NCI-H1694 (cell line): ENCODE results near the gene METTL1.
A peak's percentile ranks its signal among the peaks of the same experiment; 100 is the strongest.
"Not testable (repeated sequence)": the region's sequence is repeated elsewhere in the genome, so short reads cannot be mapped to it uniquely, and the experiment has no call there.

Source experiments
- DNase-seq: peaks from one replicate; lab custom pipeline; 2025; lab: John Stamatoyannopoulos, UW

METTL1 gene

GRCh38 chr12:57771873-57772428, at the start of gene METTL1:
Gene METTL1, minus strand, starts transcription at chr12:57772105. Its CDS starts 22 bp downstream, at chr12:57772083.
- DNase-seq, result peak; percentile 94

DNA sequence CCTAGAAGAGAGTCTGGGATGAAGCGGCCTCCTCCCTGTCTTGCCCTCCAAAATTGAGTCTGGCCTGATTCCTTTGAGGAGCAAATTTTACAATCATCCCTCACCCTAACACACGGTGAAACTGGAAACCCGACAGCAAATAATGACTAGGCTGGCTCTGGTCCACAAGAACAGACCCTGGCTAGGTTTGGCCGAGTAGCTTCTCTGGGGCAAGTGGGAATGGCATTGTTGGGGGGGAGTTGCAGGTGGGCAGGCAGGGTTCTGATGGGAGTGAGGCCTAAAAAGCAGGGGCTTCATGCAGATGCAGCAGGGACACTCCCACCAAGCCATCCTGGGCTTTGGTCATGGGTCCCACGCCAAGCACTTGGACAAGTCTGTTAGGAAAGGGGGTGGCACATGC, 49.1 kb upstream of the METTL1 start:
- not testable (repeated sequence) for DNase-seq

DNA sequence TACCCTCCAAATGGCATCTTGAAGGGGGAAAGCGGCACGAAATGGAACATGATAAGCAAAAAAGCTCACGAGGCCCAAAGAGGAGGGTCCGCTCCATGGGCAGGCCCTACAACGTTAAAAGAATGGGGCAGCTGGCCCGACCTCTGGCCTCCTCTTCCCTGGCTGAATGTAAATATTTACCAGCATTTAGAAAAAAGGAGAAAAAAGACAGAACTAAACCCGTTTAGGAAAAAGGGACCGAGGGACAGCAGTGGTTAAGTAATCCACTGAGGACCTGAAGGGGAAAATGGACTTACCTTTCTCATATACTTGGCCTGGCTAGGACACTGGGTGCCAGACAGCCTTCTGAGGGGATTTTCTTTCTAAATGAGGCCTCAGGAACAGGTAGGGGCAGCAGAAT, 48.2 kb upstream of the METTL1 start:
- not testable (repeated sequence) for DNase-seq

DNA sequence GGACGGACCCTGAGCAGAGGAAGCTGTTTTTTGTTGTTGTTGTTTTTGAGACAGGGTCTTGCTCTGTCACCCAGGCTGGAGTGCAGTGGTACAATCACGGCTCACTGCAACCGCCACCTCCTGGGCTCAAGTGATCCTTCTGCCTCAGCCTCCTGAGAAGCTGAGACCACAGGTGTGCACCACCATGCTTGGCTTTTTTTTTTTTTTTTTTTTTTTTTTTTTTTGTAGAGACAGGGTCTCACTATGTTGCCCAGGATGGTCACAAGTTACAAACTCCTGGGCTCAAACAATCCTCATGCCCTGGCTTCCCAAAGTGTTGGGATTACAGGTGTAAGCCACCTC, 46.1 kb upstream of the METTL1 start:
- not testable (repeated sequence) for DNase-seq

DNA sequence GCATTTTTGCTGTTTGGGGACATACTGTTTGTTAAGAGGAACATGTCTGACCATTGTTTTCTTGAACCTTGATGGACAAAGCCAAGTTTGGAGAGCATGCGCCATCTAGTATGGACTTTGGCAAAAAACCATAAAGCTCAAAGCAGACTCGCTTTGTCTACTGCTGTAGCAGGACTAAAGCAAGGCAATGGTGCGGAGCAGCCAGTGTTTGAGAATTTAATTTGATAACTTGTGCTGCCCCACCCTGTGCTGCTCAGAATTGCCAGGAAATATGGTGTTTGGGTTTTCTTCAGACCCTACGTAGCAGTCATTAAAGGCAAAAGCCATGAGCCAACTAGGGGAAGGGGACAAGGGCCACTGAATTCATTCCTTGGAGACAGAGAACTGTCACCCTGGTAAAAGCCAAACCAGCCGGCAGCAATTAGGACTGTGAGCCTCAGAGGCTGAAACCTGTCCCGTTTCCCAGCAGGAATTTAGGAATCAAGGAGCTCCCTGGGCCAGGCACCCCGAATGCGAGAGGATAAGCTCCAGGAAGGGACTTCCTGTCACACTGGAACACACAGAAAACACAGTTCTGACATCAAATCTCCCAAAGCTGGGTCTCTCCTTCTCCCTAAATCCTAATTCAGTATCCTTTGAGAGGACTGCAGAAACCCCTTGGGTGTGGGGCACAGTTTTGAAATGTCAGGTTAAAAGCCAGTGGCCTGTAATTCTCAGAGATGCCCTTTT, 45.5 kb upstream of the METTL1 start:
- DNase-seq, result no peak

- no peak for DNase-seq
Observed at GRCh38 chr12:57816855-57817151, 44.9 kb upstream of the METTL1 start.

DNA sequence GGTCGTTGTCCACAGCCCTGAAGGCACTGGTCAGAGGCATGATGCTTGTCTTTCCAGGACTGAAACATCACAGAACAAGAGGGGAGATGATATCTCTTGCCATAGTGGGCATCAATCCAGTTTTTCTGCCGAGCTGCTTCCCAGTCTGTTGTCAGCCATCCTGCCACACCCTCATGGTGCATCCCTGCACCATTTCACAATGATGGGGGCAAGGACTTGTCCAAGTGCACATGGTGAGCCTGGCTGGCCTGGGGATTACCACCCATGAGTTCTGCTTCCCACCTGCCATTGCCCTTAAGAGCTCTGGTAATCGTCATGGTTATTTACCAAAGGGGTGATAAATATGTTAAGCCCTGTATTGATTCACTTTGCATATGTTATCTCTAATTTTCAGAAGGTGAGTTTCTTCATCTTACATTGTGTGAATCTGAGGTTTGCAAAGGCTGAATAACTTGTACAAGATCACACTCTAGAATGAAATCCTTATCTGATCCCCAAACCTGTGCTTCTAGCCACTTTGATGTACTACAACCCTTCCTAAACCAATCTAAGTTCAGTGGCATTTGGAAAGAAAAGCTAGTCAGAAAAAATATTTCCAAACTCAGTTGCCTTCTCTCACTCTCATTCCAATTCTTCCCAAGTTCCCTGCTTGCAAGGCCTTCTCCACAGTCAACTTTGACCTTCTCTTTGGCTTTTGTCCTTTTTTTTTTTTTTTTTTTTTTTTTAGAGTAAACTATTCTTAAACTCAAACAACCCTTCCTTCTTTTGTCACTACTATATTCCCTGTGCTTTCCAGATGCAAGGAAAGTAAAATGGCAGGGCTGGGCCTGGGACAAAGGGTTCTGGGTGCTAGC, 44.3 kb upstream of the METTL1 start:
- DNase-seq, result peak; percentile 11

GRCh38 chr12:57815177-57816000, 43.5 kb upstream of the METTL1 start:
- DNase-seq, result no peak

- DNase-seq, result no peak
Observed at GRCh38 chr12:57813971-57814772, 42.3 kb upstream of the METTL1 start.

- DNase-seq, result no peak
Observed at GRCh38 chr12:57813111-57813970, 41.4 kb upstream of the METTL1 start.

GRCh38 chr12:57811028-57811755, 39.3 kb upstream of the METTL1 start:
- DNase-seq, result no peak

GRCh38 chr12:57810450-57810849, 38.5 kb upstream of the METTL1 start:
- no peak for DNase-seq

DNA sequence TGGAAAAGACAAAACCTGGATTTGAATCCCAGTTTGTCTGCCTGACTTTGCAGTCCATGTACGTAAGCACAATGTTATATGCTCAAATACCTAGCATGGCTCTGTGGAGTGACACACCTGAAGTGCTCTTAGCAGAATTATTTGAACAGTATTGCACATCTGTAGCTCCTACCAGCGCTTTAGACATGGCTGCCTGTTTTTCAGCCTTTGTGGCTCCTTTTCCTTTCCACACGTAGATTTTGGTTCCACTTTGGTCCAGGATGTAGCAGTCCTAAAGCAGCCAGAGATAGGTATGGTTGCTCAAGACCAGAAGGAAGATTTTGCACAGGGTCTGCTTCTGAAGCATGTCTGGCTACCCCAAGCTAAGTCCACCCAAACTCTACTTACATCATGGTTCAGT, 37.5 kb upstream of the METTL1 start:
- no peak for DNase-seq

- DNase-seq, result no peak
Observed at GRCh38 chr12:57808351-57808750, 36.4 kb upstream of the METTL1 start.

GRCh38 chr12:57807285-57807684, 35.4 kb upstream of the METTL1 start:
- DNase-seq, result no peak

GRCh38 chr12:57806677-57807076, 34.8 kb upstream of the METTL1 start:
- no peak for DNase-seq

- DNase-seq, result peak; percentile 43
Observed at GRCh38 chr12:57803319-57803893, 31.5 kb upstream of the METTL1 start.

DNA sequence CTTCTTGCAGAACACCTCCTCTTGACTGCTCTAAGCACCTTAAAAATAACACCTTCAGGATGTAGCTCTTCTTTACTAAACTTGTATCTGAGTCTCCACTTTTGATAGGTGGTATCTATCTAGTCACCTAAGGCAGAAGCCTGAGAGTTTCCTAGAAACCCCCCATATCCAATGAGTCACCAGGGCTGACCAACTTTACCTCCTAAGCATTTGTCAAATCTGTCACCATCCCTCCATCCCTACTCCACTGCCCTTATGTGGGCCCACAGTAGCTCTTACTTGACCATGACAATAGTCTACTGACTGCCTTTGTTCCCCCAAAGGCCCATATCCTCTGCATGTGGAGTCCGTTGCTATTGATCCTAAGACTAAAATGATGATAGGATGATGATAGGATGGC, 30.7 kb upstream of the METTL1 start:
- DNase-seq, result no peak

DNA sequence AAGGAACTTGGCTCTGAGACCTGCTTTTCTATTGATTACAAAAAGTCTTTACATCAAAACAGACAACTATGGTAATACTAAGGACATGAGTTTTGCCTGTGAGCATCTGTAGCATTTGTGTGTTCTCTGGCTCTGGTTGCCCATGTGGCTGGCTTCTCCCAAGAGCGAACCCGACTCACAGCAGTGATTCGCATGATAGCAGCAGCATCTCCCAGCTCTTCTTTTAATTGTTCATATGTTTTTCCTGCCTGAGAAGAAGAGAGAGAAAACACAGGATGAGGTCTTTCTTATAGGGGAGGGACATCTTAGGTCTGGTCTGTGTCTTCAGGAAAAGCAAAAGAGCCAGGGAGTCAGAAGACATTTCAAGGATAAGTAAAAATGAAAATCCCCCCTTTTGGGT, 29.1 kb upstream of the METTL1 start:
- no peak for DNase-seq

DNA sequence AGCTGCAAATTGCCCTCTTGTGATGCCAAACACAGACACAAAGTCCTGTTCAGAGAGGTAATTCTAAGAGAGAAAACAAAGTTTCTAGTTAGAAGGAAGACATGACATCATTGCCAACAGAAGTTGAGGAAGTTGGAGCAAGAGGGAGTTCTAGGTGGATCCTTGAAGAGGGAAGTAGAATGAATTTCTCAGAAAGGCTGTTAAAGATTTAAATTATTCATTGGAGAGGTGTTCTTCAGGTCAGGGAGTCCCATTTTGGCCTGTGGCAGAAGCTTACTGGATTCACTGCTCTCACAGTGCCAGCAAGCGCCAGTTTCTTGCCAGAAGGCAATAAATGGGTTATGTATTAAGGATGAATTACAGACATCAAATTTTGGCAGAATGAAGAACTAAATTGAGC, 26.0 kb upstream of the METTL1 start:
- DNase-seq, result no peak
